Epithelial cell of proximal tubule (primary cell): ENCODE data around the gene PRKCE. TPM values are rescaled to one million over a fixed set of nuclear protein-coding genes. Genes with fewer than 3 reads are reported as not detected.

Experiments used
- DNase-seq: peaks from one replicate; pipeline ENCODE4 v3.0.0-alpha.2; 2011; ENCODE audit warnings: low read depth
- H3K4me3 ChIP-seq: 2 replicates; pipeline ENCODE4 v1.5.1; 2011; ENCODE audit warnings: low read depth, mild to moderate bottlenecking, low read length
- total RNA-seq: library from RNA; depleted of rRNA; stranded (reverse); fragments of >200 nt; gene quantifications from 2 replicates; pipeline ENCODE4 v1.2.3, GENCODE V29; 2015
- TF ChIP-seq, protein P1 (sequence below): conservative IDR thresholded peaks from 2 replicates; pipeline ENCODE4 v1.5.1; 2012; ENCODE audit warnings: low read depth, mild to moderate bottlenecking, low read length

PRKCE gene
- total RNA-seq, 1 donor from 2014 or later: 2.5 TPM

DNA sequence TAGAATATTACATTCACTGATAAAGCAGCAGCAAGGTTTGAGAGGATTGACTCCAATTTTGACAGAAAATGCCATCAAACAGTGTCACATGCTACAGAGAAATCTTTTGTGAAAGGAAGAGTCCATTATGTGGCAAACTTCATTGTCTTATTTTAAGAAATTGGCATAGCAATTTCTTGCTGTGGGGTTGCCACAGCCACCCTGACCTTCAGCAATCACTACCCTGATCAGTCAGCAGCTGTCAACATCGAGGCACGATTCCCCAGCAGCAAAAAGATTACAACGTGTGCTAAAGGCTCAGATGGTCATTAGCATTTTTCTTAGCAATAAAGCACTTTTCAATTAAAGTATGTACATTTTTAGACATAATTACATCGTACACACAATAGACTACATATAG is 74.7 kb downstream of the PRKCE start:
- no peak for DNase-seq
- no peak overlapping the region for H3K4me3 ChIP-seq
- TF ChIP-seq, protein P1, sequence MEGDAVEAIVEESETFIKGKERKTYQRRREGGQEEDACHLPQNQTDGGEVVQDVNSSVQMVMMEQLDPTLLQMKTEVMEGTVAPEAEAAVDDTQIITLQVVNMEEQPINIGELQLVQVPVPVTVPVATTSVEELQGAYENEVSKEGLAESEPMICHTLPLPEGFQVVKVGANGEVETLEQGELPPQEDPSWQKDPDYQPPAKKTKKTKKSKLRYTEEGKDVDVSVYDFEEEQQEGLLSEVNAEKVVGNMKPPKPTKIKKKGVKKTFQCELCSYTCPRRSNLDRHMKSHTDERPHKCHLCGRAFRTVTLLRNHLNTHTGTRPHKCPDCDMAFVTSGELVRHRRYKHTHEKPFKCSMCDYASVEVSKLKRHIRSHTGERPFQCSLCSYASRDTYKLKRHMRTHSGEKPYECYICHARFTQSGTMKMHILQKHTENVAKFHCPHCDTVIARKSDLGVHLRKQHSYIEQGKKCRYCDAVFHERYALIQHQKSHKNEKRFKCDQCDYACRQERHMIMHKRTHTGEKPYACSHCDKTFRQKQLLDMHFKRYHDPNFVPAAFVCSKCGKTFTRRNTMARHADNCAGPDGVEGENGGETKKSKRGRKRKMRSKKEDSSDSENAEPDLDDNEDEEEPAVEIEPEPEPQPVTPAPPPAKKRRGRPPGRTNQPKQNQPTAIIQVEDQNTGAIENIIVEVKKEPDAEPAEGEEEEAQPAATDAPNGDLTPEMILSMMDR: no peak

DNA sequence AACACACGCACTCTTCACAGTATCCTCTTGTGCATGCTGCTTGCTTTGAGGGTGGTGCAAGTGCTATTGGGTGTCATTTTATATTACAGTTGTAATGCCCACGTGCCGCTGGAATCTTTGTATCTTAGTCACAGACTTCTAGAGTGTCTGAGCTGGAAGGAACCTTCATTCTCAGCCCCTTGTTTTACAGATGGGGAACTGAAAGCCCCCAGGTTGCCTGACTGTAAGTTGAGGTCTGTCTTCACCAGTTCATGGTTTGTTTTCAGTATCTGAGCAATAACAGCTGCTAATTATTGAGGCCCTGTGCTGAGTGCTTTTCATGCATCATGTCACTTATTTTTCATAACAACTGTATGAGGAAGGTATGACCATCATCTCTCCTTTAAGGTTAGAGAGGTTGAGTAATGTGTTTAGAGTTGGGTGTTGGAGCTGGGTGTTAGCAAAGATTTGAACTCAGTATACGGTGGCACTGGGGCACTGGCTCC is 77.0 kb downstream of the PRKCE start:
- no peak overlapping the region for H3K4me3 ChIP-seq
- TF ChIP-seq, protein P1: no peak
- no peak for DNase-seq

DNA sequence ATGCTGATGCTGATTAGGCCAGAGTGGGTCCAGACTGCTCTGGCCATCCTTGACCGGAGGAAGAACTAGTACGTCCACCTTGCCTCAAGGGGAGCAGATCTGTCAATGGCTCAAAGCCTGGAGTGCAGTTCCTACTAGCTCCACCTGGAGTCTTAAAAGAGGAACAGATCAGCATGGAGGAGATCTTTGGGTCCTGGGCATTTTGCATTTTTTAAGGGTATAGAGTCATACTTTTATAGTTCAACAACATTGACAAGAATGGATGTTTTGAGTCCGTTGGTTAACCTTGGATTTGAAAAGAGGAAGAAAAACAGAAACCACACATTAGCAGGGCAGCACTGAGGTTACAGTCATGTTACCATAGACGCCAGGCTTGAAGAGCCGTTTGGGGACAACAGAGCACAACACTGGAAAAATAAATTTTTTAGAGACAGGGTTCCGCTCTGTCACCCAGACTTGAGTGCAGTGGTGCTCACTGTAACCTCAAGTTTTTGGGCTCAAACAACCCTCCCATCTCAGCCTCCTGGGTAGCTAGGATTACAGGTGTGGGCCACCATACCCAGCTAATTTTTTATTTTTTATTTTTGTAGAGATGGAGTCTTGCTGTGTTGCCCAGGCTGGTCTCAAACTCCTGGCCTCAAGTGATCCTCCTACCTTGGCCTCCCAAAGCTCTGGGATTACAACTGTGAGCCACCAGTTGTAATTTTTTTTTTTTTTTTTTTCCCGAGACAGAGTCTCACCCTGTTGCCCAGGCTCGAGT is 78.5 kb downstream of the PRKCE start:
- no peak for DNase-seq
- TF ChIP-seq, protein P1: peak; percentile 43
- H3K4me3 ChIP-seq: no peak overlapping the region

DNA sequence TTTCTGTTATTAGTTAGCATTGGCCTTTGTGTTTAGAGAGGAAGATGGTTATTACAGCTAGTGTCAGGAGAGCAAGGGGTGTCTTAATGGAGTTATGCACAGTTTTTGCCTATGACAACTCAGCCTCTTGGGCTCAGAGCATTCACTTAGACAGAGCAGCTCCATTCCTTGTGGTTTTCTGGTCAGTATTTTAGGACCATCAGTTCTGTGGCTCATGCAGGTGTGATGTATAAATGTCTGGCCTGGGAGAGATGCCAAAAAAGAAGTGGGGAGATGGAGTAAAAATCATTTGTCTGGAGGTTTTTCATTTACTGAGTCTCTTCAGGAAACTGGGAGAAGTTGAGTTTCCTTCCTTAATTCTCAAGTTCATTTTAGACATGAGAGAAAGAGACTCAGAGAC is 79.7 kb downstream of the PRKCE start:
- no peak overlapping the region for H3K4me3 ChIP-seq
- TF ChIP-seq, protein P1: no peak
- no peak for DNase-seq

DNA sequence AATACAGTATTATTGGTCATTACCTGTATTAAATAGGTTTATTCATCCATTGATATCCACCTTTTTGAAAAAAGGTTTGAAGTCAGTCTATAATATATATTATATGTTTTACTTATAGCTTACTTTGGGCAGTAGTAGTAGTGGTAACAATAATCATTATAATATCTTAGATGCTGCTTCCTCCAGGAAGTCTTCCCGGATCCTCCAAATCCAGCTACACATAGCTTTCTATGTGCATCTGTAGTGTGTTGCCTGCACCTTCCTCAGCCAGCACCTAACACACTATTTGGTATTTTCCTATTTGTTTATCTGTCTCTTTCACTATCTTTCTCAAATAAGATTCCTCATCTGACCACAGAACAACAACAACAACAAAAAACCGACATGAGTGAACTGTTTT is 81.0 kb downstream of the PRKCE start:
- no peak for DNase-seq
- TF ChIP-seq, protein P1: no peak
- H3K4me3 ChIP-seq: no peak overlapping the region

DNA sequence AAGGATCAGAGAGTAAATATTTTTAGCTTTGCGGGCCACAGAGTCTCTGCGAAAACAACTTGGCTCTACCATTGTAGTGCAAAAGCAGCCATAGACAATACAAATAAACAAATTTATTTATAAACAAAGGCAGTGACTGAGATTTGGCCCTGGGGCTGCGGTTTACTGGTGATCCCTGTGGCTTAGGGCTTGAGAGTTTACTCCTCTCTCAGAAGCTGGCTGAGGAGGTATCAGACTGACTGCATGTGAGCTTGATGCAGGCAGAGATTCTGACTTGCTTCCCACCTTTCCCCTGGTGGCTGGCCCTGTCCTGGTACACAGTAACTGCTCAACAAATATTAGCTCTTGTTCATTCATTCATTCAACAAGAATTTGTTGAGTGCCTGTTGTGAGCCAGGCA is 81.5 kb downstream of the PRKCE start:
- H3K4me3 ChIP-seq: no peak overlapping the region
- TF ChIP-seq, protein P1: no peak
- no peak for DNase-seq

DNA sequence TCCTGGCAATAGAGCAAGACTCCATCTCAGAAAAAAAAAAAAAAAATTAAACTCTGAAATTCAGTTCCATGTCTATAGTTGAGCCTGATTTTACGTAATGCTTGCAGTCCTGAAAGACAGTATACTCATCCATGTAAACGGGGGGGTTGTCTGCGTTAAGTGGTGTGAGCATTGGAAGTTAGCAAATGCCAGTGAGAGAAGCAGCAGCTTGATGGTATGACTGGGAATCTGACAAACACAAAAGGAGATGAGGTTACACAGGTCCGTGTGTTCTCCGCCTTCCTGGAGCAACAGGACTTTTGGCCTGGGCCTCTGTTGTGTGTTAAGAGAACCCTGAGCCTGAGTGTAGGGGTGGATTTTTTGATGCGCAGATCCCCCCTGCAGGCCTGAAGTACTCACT is 82.9 kb downstream of the PRKCE start:
- no peak for DNase-seq
- H3K4me3 ChIP-seq: no peak overlapping the region
- TF ChIP-seq, protein P1: no peak
